ENCODE data around the gene CTR9. TPM values are rescaled to one million over a fixed set of nuclear protein-coding genes. Genes with fewer than 3 reads are reported as not detected.

The CTR9 gene
- total RNA-seq = 46.2 and 51.1 TPM in 2 replicates

GRCh38 chr11:10750838-10751580 lies at the start of gene CTR9:
Gene CTR9 (plus strand): TSS chr11:10751246. CDS start chr11:10751413, 167 bp downstream.
- Mint-ChIP-seq H3K27me3 (ENCODE audit: insufficient read depth) (no peaks in the 10 kb centered on the region), H3K9me3 (no peaks in the 10 kb centered on the region), H3K4me1 (ENCODE audit: low read depth) (peaks cover 38% of the 10 kb centered on the region), H3K27ac (peak within 1 kb of the TSS; percentile 87), H3K36me3 (ENCODE audit: low read depth) (peaks cover 27% of the 10 kb centered on the region), H3K4me3 (peak within 1 kb of the TSS; percentile 96)
- DNase-seq (ENCODE audit: low spot score) = peak; percentile 92
- intact Hi-C loops (cut with micrococcal nuclease) = loop anchor here (1.0 to 5.0 kb wide), 10 partner anchors 8 to 1174 kb away; partner anchors contain the start of genes AMPD3, GALNT18 and RNF141

GRCh38 chr11:10701982-10702381 lies 49.1 kb upstream of the CTR9 start:
- DNase-seq (ENCODE audit: low spot score) = no peak

GRCh38 chr11:10708131-10708530 lies 42.9 kb upstream of the CTR9 start:
- Mint-ChIP-seq H3K27me3 (ENCODE audit: insufficient read depth) (peaks cover 4% of the 10 kb centered on the region), H3K4me1 (ENCODE audit: low read depth) (no peaks in the 10 kb centered on the region), H3K4me3 (no peak overlapping the region), H3K36me3 (ENCODE audit: low read depth) (no peaks in the 10 kb centered on the region), H3K9me3 (no peaks in the 10 kb centered on the region), H3K27ac (no peak overlapping the region)
- intact Hi-C loops (cut with micrococcal nuclease) = no loop called here
- DNase-seq (ENCODE audit: low spot score) = no peak

More at GRCh38 chr11:10701982-10702381, 49.1 kb upstream of the CTR9 start:
- Mint-ChIP-seq H3K36me3 (ENCODE audit: low read depth) (no peaks in the 10 kb centered on the region), H3K4me3 (no peak overlapping the region), H3K27me3 (ENCODE audit: insufficient read depth) (peaks cover 3% of the 10 kb centered on the region), H3K4me1 (ENCODE audit: low read depth) (no peaks in the 10 kb centered on the region), H3K27ac (no peak overlapping the region), H3K9me3 (no peaks in the 10 kb centered on the region)
- intact Hi-C loops (cut with micrococcal nuclease) = no loop called here

- H3K9me3 Mint-ChIP-seq = no peaks in the 10 kb centered on the region
- peaks cover 4% of the 10 kb centered on the region for H3K27me3 Mint-ChIP-seq (ENCODE audit: insufficient read depth)
- no peak for DNase-seq (ENCODE audit: low spot score)
- no peaks in the 10 kb centered on the region for H3K36me3 Mint-ChIP-seq (ENCODE audit: low read depth)
- intact Hi-C loops (cut with micrococcal nuclease) = no loop called here
- no peaks in the 10 kb centered on the region for H3K4me1 Mint-ChIP-seq (ENCODE audit: low read depth)
- H3K4me3 Mint-ChIP-seq = no peak overlapping the region
- H3K27ac Mint-ChIP-seq = no peak overlapping the region
Measured at GRCh38 chr11:10709299-10710086, 41.6 kb upstream of the CTR9 start.

- peaks cover 20% of the 10 kb centered on the region for H3K27me3 Mint-ChIP-seq (ENCODE audit: insufficient read depth)
- H3K9me3 Mint-ChIP-seq = no peaks in the 10 kb centered on the region
- H3K36me3 Mint-ChIP-seq (ENCODE audit: low read depth) = no peaks in the 10 kb centered on the region
- DNase-seq (ENCODE audit: low spot score) = no peak
- no peaks in the 10 kb centered on the region for H3K4me1 Mint-ChIP-seq (ENCODE audit: low read depth)
- H3K27ac Mint-ChIP-seq = no peak overlapping the region
- intact Hi-C loops (cut with micrococcal nuclease) = no loop called here
- H3K4me3 Mint-ChIP-seq = no peak overlapping the region
Measured at GRCh38 chr11:10715571-10715970, 35.5 kb upstream of the CTR9 start.

- H3K4me1 Mint-ChIP-seq (ENCODE audit: low read depth) = no peaks in the 10 kb centered on the region
- intact Hi-C loops (cut with micrococcal nuclease) = no loop called here
Measured at GRCh38 chr11:10716122-10716521, 34.9 kb upstream of the CTR9 start.

GRCh38 chr11:10716543-10717259 lies 34.3 kb upstream of the CTR9 start:
- Mint-ChIP-seq H3K36me3 (ENCODE audit: low read depth) (no peaks in the 10 kb centered on the region), H3K4me3 (no peak overlapping the region), H3K4me1 (ENCODE audit: low read depth) (no peaks in the 10 kb centered on the region), H3K27ac (no peak overlapping the region), H3K27me3 (ENCODE audit: insufficient read depth) (peaks cover 24% of the 10 kb centered on the region), H3K9me3 (no peaks in the 10 kb centered on the region)
- intact Hi-C loops (cut with micrococcal nuclease) = no loop called here
- no peak for DNase-seq (ENCODE audit: low spot score)

More at GRCh38 chr11:10716122-10716521, 34.9 kb upstream of the CTR9 start:
- Mint-ChIP-seq H3K9me3 (no peaks in the 10 kb centered on the region), H3K4me3 (no peak overlapping the region), H3K27me3 (ENCODE audit: insufficient read depth) (peaks cover 20% of the 10 kb centered on the region), H3K36me3 (ENCODE audit: low read depth) (no peaks in the 10 kb centered on the region), H3K27ac (no peak overlapping the region)
- no peak for DNase-seq (ENCODE audit: low spot score)

- H3K36me3 Mint-ChIP-seq (ENCODE audit: low read depth) = no peaks in the 10 kb centered on the region
- DNase-seq (ENCODE audit: low spot score) = no peak
- peaks cover 33% of the 10 kb centered on the region for H3K27me3 Mint-ChIP-seq (ENCODE audit: insufficient read depth)
- H3K27ac Mint-ChIP-seq = no peak overlapping the region
- no peak overlapping the region for H3K4me3 Mint-ChIP-seq
- H3K4me1 Mint-ChIP-seq (ENCODE audit: low read depth) = no peaks in the 10 kb centered on the region
- no peaks in the 10 kb centered on the region for H3K9me3 Mint-ChIP-seq
- intact Hi-C loops (cut with micrococcal nuclease) = no loop called here
Measured at GRCh38 chr11:10719616-10720015, 31.4 kb upstream of the CTR9 start.

GRCh38 chr11:10720881-10721376 lies 30.1 kb upstream of the CTR9 start:
- peaks cover 5% of the 10 kb centered on the region for H3K9me3 Mint-ChIP-seq
- H3K27me3 Mint-ChIP-seq (ENCODE audit: insufficient read depth) = peaks cover 34% of the 10 kb centered on the region
- no peak for DNase-seq (ENCODE audit: low spot score)
- H3K36me3 Mint-ChIP-seq (ENCODE audit: low read depth) = no peaks in the 10 kb centered on the region
- no peak overlapping the region for H3K4me3 Mint-ChIP-seq
- H3K27ac Mint-ChIP-seq = no peak overlapping the region
- peaks cover 9% of the 10 kb centered on the region for H3K4me1 Mint-ChIP-seq (ENCODE audit: low read depth)
- intact Hi-C loops (cut with micrococcal nuclease) = no loop called here

- Mint-ChIP-seq H3K9me3 (peaks cover 8% of the 10 kb centered on the region), H3K4me3 (no peak overlapping the region), H3K27me3 (ENCODE audit: insufficient read depth) (peaks cover 22% of the 10 kb centered on the region), H3K27ac (no peak overlapping the region), H3K36me3 (ENCODE audit: low read depth) (no peaks in the 10 kb centered on the region), H3K4me1 (ENCODE audit: low read depth) (peaks cover 19% of the 10 kb centered on the region)
- intact Hi-C loops (cut with micrococcal nuclease) = no loop called here
- DNase-seq (ENCODE audit: low spot score) = no peak
Measured at GRCh38 chr11:10722307-10722706, 28.7 kb upstream of the CTR9 start.

GRCh38 chr11:10725114-10725906 lies 25.7 kb upstream of the CTR9 start:
- intact Hi-C loops (cut with micrococcal nuclease) = loop anchor here (1.0 to 2.0 kb wide), 4 partner anchors 10 to 270 kb away; partner anchors contain the start of gene AMPD3
- Mint-ChIP-seq H3K4me3 (peak overlapping the region; percentile 47), H3K36me3 (ENCODE audit: low read depth) (no peaks in the 10 kb centered on the region), H3K27ac (peak overlapping the region; percentile 61), H3K27me3 (ENCODE audit: insufficient read depth) (peaks cover 22% of the 10 kb centered on the region), H3K4me1 (ENCODE audit: low read depth) (peaks cover 24% of the 10 kb centered on the region), H3K9me3 (peaks cover 8% of the 10 kb centered on the region)
- no peak for DNase-seq (ENCODE audit: low spot score)

GRCh38 chr11:10725907-10726253 lies 25.2 kb upstream of the CTR9 start:
- H3K36me3 Mint-ChIP-seq (ENCODE audit: low read depth) = no peaks in the 10 kb centered on the region
- intact Hi-C loops (cut with micrococcal nuclease) = loop anchor here (1.0 to 2.0 kb wide), 4 partner anchors 9 to 271 kb away; partner anchors contain the start of gene AMPD3
- peaks cover 22% of the 10 kb centered on the region for H3K27me3 Mint-ChIP-seq (ENCODE audit: insufficient read depth)
- peaks cover 24% of the 10 kb centered on the region for H3K4me1 Mint-ChIP-seq (ENCODE audit: low read depth)
- H3K9me3 Mint-ChIP-seq = peaks cover 8% of the 10 kb centered on the region
- H3K4me3 Mint-ChIP-seq = no peak overlapping the region
- DNase-seq (ENCODE audit: low spot score) = no peak
- H3K27ac Mint-ChIP-seq = peak overlapping the region; percentile 61

Measured in activated T-helper 1 cell treated with anti-CD3 and anti-CD28 coated beads, Interleukin-12 subunit alpha, Interleukin-12 subunit beta, Interleukin-2, Interleukin-4 antibody, amounts not matched to agents 30 ng/mL and 10 ng/mL and 1 ng/mL, durations not matched to agents 14 hours and 24 hours and 36 hours (primary cell).